HG02885 (cell line): ENCODE results near the gene ADAM8.
A peak's percentile ranks its signal among the peaks of the same experiment; 100 is the strongest.
"Not testable (repeated sequence)": the region's sequence is repeated elsewhere in the genome, so short reads cannot be mapped to it uniquely, and the experiment has no call there.

ENCODE experiments used
- ATAC-seq: cut with Tn5 transposase; IDR thresholded peaks from one replicate; pipeline ENCODE4 v1.9.1; 2021; ENCODE audit warnings: mild to moderate bottlenecking; ENCODE audit not compliant: unreplicated experiment, poor library complexity

The ADAM8 gene

GRCh38 chr10:133276435-133277201, at the start of gene ADAM8:
ADAM8 (minus strand) TSS chr10:133276868; CDS start chr10:133276817, 51 bp downstream.
- peak; percentile 69 for ATAC-seq

- no peak for ATAC-seq
Measured at GRCh38 chr10:133326223-133326551, 49.5 kb upstream of the ADAM8 start.

GRCh38 chr10:133325440-133326222, 49.0 kb upstream of the ADAM8 start:
- ATAC-seq, result no peak

- no peak for ATAC-seq
Measured at GRCh38 chr10:133324857-133325260, 48.2 kb upstream of the ADAM8 start.

- peak; percentile 54 for ATAC-seq
Measured at GRCh38 chr10:133324198-133324792, 47.6 kb upstream of the ADAM8 start.

- ATAC-seq, result not testable (repeated sequence)
Measured at GRCh38 chr10:133322064-133322709, 45.5 kb upstream of the ADAM8 start.

GRCh38 chr10:133320852-133321422, 44.3 kb upstream of the ADAM8 start:
- ATAC-seq, result not testable (repeated sequence)

- ATAC-seq, result peak; percentile 76
Measured at GRCh38 chr10:133318494-133319127, 41.9 kb upstream of the ADAM8 start.

GRCh38 chr10:133316732-133317131, 40.1 kb upstream of the ADAM8 start:
- no peak for ATAC-seq

- ATAC-seq, result no peak
Measured at GRCh38 chr10:133316266-133316665, 39.6 kb upstream of the ADAM8 start.

GRCh38 chr10:133315847-133316246, 39.2 kb upstream of the ADAM8 start:
- ATAC-seq, result no peak

- no peak for ATAC-seq
Measured at GRCh38 chr10:133314911-133315310, 38.2 kb upstream of the ADAM8 start.

GRCh38 chr10:133313192-133313591, 36.5 kb upstream of the ADAM8 start:
- no peak for ATAC-seq

- ATAC-seq, result no peak
Measured at GRCh38 chr10:133312769-133313145, 36.1 kb upstream of the ADAM8 start.

- no peak for ATAC-seq
Measured at GRCh38 chr10:133312016-133312768, 35.5 kb upstream of the ADAM8 start.

- ATAC-seq, result no peak
Measured at GRCh38 chr10:133311570-133311969, 34.9 kb upstream of the ADAM8 start.

GRCh38 chr10:133310789-133311188, 34.1 kb upstream of the ADAM8 start:
- ATAC-seq, result no peak

- no peak for ATAC-seq
Measured at GRCh38 chr10:133310399-133310755, 33.7 kb upstream of the ADAM8 start.

- no peak for ATAC-seq
Measured at GRCh38 chr10:133309720-133310398, 33.2 kb upstream of the ADAM8 start.
